Islet of Langerhans (tissue), 1 donor: Measurements from ENCODE around the gene OSBPL3.
"Not testable (repeated sequence)": the region's sequence is repeated elsewhere in the genome, so short reads cannot be mapped to it uniquely, and the experiment has no call there.

Experiments used
- FAIRE-seq: peaks from one replicate; lab custom pipeline; 2011; peaks lifted over from hg19 to GRCh38; lab: Jason Lieb, UNC

OSBPL3 gene, protein sequence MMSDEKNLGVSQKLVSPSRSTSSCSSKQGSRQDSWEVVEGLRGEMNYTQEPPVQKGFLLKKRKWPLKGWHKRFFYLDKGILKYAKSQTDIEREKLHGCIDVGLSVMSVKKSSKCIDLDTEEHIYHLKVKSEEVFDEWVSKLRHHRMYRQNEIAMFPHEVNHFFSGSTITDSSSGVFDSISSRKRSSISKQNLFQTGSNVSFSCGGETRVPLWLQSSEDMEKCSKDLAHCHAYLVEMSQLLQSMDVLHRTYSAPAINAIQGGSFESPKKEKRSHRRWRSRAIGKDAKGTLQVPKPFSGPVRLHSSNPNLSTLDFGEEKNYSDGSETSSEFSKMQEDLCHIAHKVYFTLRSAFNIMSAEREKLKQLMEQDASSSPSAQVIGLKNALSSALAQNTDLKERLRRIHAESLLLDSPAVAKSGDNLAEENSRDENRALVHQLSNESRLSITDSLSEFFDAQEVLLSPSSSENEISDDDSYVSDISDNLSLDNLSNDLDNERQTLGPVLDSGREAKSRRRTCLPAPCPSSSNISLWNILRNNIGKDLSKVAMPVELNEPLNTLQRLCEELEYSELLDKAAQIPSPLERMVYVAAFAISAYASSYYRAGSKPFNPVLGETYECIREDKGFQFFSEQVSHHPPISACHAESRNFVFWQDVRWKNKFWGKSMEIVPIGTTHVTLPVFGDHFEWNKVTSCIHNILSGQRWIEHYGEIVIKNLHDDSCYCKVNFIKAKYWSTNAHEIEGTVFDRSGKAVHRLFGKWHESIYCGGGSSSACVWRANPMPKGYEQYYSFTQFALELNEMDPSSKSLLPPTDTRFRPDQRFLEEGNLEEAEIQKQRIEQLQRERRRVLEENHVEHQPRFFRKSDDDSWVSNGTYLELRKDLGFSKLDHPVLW

DNA sequence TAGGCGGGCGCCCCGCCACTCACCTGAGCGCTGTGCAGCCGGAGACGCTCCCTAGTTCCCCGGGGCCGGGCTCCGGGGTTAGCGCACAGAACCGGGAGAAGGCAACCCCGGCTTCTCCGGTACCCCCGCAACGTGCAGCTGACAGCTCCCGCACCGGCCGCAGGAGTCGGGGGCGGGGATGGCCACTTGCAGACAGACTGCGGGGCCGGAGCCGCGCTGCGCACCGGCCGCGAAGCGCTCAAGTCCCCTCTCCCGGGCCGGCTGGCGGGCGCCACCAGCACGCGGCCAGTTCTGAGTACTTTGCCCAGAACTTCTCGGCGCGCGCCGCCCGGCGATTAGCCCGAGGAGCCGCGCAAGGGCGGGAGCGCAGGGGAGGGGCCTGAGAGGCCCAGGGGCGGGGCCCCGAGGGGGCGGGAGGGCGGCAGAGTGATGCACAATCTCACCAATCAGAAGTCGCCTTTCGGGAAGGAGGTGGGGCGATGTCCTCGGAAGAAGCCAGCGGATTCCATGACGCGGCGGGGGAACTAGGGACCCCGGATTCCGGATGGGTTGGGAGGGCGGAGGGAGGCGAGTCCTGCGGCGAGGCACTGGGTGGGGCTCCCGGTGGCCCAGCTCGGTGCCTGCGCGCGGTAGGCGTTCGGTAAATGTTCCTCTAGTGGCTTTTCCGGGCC is at the start of gene OSBPL3:
Gene OSBPL3 (minus strand): TSS at position 316 of the 671 bp plus-strand sequence. CDS start 87,706 bp downstream, outside the sequence.
- FAIRE-seq = no peak

DNA sequence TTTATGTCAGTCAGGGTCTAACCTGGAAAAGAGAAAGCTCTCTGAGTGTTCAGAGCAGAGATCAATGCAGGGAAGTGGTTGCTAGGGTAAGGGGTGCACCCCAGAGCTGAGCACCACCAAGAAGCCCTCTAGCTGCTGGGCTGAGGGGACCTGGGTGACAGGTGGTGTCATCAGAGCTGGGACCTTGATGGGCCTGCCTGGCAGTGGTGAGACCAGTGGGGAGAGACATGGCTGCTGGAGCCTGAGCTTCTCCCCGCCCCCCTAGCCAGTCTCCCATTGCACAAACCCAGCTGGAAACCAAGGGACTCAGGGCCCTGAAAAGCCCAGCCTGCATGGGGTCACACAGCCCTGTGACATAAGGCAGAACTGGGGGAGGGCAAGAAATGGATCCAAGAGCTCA is 49.1 kb upstream of the OSBPL3 start:
- no peak for FAIRE-seq

DNA sequence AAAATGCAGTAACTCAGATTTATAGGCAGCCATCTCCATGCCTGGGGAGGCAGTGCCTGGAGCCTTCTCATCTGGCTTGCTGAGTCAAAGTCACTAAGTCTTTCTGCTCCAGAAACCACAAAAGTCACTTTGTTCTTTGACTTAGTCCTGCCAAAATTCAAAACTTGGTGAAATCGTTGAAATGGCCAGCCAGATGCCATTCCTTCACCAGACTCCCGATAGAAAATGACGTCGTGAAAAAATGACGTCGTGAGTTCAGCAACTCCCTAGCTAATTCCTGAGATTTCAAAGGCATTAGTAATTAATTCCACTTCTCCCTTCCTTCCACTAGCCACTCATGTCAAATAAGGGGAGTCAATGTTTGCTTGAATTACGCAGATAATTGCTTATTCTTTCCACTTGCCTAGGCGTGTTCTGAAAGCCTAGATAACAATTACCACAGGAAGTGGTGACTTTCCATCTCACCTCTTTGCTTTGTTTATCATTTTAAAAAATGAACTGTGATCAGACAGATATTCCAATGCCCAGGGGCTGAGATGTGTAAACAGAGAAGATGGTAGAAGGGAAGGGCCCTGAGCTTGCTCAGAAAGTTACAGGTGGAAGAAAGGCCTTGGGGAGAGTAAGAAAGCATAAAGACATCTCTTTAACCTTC is 48.5 kb upstream of the OSBPL3 start:
- no peak for FAIRE-seq

- no peak for FAIRE-seq
These were observed 46.2 kb upstream of the OSBPL3 start for GRCh38 chr7:25026156-25026555.

DNA sequence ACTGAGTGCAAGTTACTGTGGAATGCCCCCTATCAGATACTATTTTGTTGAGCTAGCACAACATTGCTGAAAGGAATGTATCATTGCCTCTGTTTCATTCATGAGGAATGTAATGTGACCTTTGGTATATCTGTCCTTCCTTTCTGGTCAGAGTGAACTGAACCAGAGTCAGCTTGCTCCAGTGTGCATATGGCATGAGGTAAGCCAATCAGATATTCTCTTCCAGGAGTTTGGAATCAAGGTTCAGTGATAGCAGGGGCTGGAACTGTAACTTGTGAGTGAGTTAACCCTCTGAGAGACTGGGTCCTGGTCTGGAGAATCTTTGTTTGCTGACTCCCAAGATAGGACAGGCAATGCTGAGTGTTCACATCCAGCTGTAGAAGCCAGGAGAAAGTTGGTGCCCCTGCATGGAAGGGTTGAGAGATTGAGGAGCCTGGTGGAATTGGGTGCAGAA is 45.3 kb upstream of the OSBPL3 start:
- FAIRE-seq = no peak

- FAIRE-seq = no peak
These were observed 44.1 kb upstream of the OSBPL3 start for GRCh38 chr7:25024066-25024465.

GRCh38 chr7:25017671-25018070 is 37.7 kb upstream of the OSBPL3 start:
- FAIRE-seq = not testable (repeated sequence)

DNA sequence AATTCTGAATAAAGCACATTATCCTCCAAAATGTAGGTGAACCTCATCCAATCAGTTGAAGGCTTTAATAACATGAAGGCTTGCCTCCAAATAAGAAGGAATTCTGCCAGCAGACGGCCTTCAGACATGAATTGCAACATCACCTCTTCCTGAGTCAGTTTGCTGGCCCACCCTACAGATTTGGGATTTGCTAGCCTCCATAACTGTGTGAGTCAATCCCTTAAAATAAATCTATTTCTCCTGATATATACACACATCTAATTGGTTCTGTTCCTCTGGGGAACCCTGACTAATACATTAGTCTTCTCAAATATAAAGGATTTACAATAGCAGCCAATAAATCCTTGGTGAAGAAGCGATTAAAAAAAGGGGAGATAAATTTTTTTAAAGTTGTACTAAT is 34.8 kb upstream of the OSBPL3 start:
- FAIRE-seq = no peak

DNA sequence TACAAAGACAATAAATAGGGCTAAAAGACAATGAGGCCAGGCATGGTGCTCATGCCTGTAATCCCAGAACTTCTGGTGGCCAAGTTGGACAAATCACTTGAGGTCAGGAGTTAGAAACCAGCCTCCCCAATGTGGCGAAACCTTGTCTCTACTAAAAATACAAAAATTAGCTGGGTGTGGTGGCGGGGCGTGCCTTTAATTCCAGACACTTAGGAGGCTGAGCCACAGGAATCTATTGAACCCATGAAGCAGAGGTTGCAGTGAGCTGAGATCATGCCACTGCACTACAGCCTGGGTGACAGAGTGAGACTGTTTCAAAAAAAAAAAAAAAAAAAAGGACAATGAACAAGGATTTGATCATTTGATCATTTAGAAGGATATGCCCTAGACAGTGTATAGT is 32.7 kb upstream of the OSBPL3 start:
- not testable (repeated sequence) for FAIRE-seq

- no peak for FAIRE-seq
These were observed 32.3 kb upstream of the OSBPL3 start for GRCh38 chr7:25012254-25012653.

GRCh38 chr7:25009257-25009656 is 29.3 kb upstream of the OSBPL3 start:
- FAIRE-seq = no peak

DNA sequence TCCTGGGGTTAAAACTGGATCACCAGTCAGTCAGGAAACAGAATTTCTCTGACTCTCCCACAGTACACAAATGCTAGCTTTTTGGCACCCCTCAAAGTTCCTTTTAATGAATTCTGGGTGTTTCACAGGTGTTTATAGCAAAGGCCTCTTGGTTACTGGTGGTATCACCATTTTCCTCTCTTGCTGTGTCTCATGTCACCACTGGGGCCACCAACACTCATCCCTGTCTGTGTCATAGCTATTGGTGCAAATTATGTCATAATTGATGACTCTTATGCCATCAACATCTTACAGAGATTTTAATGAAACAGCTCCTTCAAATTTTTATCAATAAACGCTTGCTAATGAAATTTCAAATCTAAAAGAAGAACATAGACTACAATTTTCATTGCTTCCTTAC is 27.7 kb upstream of the OSBPL3 start:
- FAIRE-seq = no peak

GRCh38 chr7:25006276-25006675 is 26.3 kb upstream of the OSBPL3 start:
- FAIRE-seq = no peak

DNA sequence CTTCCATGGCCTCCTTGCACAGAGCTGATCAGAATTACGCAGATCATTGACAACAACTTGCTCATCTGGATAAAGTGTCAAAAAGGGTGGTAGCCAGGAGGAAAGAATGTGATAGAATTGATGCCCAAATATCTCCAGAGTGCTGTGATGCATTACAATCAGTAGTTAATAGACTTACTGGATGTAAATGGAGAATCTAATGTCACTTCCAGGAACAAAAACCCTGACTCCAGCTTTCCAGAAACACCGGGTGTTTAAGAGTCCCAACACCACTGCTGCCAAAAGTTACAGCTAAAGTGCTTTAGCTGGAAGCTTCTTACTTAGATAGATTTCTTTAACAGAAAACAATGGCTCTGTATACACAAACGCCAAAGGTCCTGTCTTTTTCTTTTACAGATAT is 25.7 kb upstream of the OSBPL3 start:
- no peak for FAIRE-seq

GRCh38 chr7:25002786-25003185 is 22.8 kb upstream of the OSBPL3 start:
- FAIRE-seq = no peak

- FAIRE-seq = no peak
These were observed 15.5 kb upstream of the OSBPL3 start for GRCh38 chr7:24995466-24995865.

DNA sequence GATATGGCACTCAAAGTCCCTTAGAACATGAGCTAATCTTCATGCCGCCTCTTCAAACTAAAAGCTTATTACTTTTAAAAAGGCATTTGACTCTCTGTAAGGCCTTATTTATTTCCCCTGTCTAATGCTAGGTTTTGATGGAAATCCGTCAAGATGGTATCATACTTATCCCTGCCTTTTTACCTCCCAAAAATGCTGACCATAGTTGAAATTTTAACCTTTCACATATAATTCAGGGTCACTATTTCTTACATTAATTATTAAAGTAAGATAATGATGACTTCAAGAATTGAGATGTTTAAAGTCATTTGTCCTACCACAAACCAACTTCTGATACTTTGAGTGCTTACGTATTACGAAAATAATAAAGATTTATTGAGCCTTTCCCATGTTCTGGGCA is 12.3 kb upstream of the OSBPL3 start:
- no peak for FAIRE-seq

GRCh38 chr7:24991353-24991752 is 11.4 kb upstream of the OSBPL3 start:
- no peak for FAIRE-seq

DNA sequence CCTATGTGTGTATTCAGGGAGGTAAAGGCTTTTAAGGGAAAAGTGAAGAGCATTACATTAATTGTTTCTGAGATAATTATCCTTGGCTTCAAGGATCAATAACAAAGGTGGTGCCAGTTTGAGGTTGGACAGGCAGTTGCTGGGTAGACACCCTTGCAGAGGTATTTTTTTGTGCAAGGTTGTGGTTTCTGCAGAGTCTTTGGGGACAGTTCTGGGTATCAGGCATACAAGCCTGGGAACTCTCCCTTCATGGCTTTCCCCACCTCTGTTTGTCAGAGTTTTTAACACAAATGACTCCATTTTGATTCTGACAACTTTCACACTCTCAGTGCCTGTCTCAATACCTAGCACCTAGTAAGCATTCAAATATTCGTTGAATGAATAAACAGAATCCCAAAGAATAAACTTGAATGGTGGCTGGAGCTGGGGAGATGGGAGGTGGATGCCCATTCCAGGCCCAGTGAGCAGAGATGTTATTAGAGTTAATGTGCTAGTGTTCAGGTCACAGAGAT is 7.4 kb upstream of the OSBPL3 start:
- FAIRE-seq = no peak

GRCh38 chr7:24982917-24983316 is 2.9 kb upstream of the OSBPL3 start:
- no peak for FAIRE-seq

DNA sequence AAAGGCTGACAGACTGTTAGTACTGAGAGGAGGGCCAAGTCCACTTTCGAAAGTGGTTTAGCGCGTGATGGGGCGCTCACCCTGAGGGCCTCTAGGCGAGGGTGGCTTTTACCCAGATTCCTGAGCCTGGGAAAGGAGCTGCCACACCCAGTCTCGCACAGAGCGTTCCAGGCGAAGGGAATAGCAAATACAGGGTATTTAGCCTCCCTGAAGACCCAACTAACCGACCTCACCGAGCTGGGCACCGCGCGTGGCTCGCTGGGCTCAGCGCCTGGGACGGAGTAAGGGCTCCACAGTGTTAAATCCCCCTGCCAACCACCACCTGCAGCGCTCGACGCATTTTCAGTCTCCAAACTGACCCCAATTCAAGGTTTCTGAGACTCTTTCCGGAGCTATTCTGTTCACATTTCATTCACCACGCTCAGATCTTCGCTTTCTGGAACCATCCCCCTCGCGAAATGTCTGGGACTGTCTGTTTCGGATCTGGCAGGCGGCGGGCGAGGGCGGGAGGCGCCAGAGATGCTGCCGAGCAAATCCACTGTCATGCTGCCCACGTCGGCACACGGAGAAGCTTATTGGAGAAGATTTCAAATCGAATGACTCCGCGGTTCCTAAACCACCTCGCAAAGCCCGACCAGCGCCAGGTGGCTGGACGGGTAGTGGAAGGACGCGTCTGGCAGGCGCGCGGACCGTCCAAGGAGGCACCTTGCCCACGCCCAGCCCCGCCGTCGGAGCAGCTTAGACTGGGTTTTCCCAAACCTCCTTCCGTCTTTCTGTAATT is 1.4 kb upstream of the OSBPL3 start:
- no peak for FAIRE-seq
